Natural killer cell treated with Interleukin-12 subunit alpha and Interleukin-12 subunit beta and Interleukin-15 and Interleukin-18, amount 100 ng/mL, for 72 hours (primary cell): ENCODE measurements around the gene ZNF444. TPM values are rescaled to one million over a fixed set of nuclear protein-coding genes. Genes with fewer than 3 reads are reported as not detected.
A peak's percentile ranks its signal among the peaks of the same experiment; 100 is the strongest.

Experiments used
- ATAC-seq, 2 donors: fragments of 150-1000 bp; cut with Tn5 transposase in 1 of 2; sonication (Bioruptor Pico), chemical (Tn5 transposase) in 1 of 2; 2 replicates each; pipeline ENCODE4 v1.10.0; 2021
- DNase-seq: peaks from one replicate; pipeline ENCODE4 v3.0.0; 2022; ENCODE audit warnings: low spot score
- H3K27ac Mint-ChIP-seq, 2 donors: 1 replicate in 1 of 2; 2 replicates in 1 of 2; pipeline ENCODE4 v1.8.0; 2022; ENCODE audit warnings: mixed read lengths in 2 of 2, mild to moderate bottlenecking in 1 of 2, moderate library complexity in 1 of 2
- H3K27me3 Mint-ChIP-seq, 2 donors: 1 replicate in 1 of 2; 2 replicates in 1 of 2; pipeline ENCODE4 v1.8.0; 2022; ENCODE audit warnings: mixed read lengths in 2 of 2
- H3K36me3 Mint-ChIP-seq: one replicate; pipeline ENCODE4 v1.8.0; 2022; ENCODE audit warnings: mixed read lengths
- H3K4me1 Mint-ChIP-seq, 2 donors: 1 replicate in 1 of 2; 2 replicates in 1 of 2; pipeline ENCODE4 v1.8.0; 2022; ENCODE audit warnings: low read depth in 2 of 2, mixed read lengths in 2 of 2, mild to moderate bottlenecking in 1 of 2
- H3K4me3 Mint-ChIP-seq: one replicate; pipeline ENCODE4 v1.8.0; 2022; ENCODE audit warnings: mixed read lengths
- H3K9me3 Mint-ChIP-seq: 2 replicates; pipeline ENCODE4 v1.8.0; 2022; ENCODE audit warnings: mixed read lengths
- total RNA-seq, 2 donors: library from RNA; stranded (reverse); gene quantifications; one replicate each; pipeline ENCODE4 v1.2.3, GENCODE V29; 2022

The ZNF444 gene
- total RNA-seq, 2 donors from 2014 or later = 23.2 to 50.6 TPM

GRCh38 chr19:56120371-56121179, 20.5 kb upstream of the ZNF444 start:
- DNase-seq (peak; percentile 92), ATAC-seq (peak; percentile 67 to 78)
- Mint-ChIP-seq H3K27me3 (no peaks in the 10 kb centered on the region), H3K27ac (peak overlapping the region; percentile 88 to 91), H3K9me3 (no peaks in the 10 kb centered on the region), H3K4me3 (peak overlapping the region; percentile 89), H3K4me1 (peaks cover 20 to 22% of the 10 kb centered on the region in 2 donors), H3K36me3 (no peaks in the 10 kb centered on the region)

- no peaks in the 10 kb centered on the region for H3K9me3 Mint-ChIP-seq
- H3K36me3 Mint-ChIP-seq = no peaks in the 10 kb centered on the region
- DNase-seq (peak; percentile 99), ATAC-seq (peak; percentile 93)
- H3K27ac Mint-ChIP-seq = peak within 1 kb of the TSS; percentile 88 to 91
- H3K4me1 Mint-ChIP-seq = peaks cover 19 to 22% of the 10 kb centered on the region in 2 donors
- no peaks in the 10 kb centered on the region for H3K27me3 Mint-ChIP-seq
- peak within 1 kb of the TSS; percentile 89 for H3K4me3 Mint-ChIP-seq
Measured at GRCh38 chr19:56121180-56122167, 19.6 kb upstream of the ZNF444 start, which contains the start of gene ZNF787. Gene ZNF787, minus strand, starts transcription at chr19:56121295. Its CDS starts 18,078 bp downstream, at chr19:56103217.

- H3K36me3 Mint-ChIP-seq = no peaks in the 10 kb centered on the region
- H3K9me3 Mint-ChIP-seq = no peaks in the 10 kb centered on the region
- H3K4me1 Mint-ChIP-seq = peaks cover 14 to 18% of the 10 kb centered on the region in 2 donors
- no peak overlapping the region for H3K27ac Mint-ChIP-seq
- DNase-seq (no peak), ATAC-seq (no peak)
- H3K4me3 Mint-ChIP-seq = no peak overlapping the region
- H3K27me3 Mint-ChIP-seq = no peaks in the 10 kb centered on the region
Measured at GRCh38 chr19:56123266-56123891, 17.7 kb upstream of the ZNF444 start.

GRCh38 chr19:56124578-56124977, 16.5 kb upstream of the ZNF444 start:
- H3K9me3 Mint-ChIP-seq = no peaks in the 10 kb centered on the region
- DNase-seq = no peak
- H3K36me3 Mint-ChIP-seq = no peaks in the 10 kb centered on the region

GRCh38 chr19:56125806-56126590, 15.1 kb upstream of the ZNF444 start:
- Mint-ChIP-seq H3K27me3 (no peaks in the 10 kb centered on the region), H3K4me1 (peaks cover 0 to 3% of the 10 kb centered on the region in 2 donors), H3K27ac (no peak overlapping the region), H3K4me3 (no peak overlapping the region), H3K9me3 (no peaks in the 10 kb centered on the region), H3K36me3 (no peaks in the 10 kb centered on the region)
- ATAC-seq = no peak
- no peak for DNase-seq

More at GRCh38 chr19:56124578-56124977, 16.5 kb upstream of the ZNF444 start:
- ATAC-seq = no peak
- Mint-ChIP-seq H3K27me3 (no peaks in the 10 kb centered on the region), H3K27ac (no peak overlapping the region), H3K4me3 (no peak overlapping the region), H3K4me1 (peaks cover 7 to 9% of the 10 kb centered on the region in 2 donors)

GRCh38 chr19:56126983-56127780, 13.9 kb upstream of the ZNF444 start:
- DNase-seq (no peak), ATAC-seq (no peak)
- Mint-ChIP-seq H3K36me3 (no peaks in the 10 kb centered on the region), H3K27ac (no peak overlapping the region), H3K27me3 (no peaks in the 10 kb centered on the region), H3K9me3 (no peaks in the 10 kb centered on the region), H3K4me1 (no peaks in the 10 kb centered on the region), H3K4me3 (no peak overlapping the region)

GRCh38 chr19:56130006-56130405, 11.1 kb upstream of the ZNF444 start:
- no peaks in the 10 kb centered on the region for H3K27me3 Mint-ChIP-seq
- ATAC-seq (no peak), DNase-seq (no peak)
- no peak overlapping the region for H3K27ac Mint-ChIP-seq
- no peaks in the 10 kb centered on the region for H3K36me3 Mint-ChIP-seq
- no peaks in the 10 kb centered on the region for H3K4me1 Mint-ChIP-seq
- H3K4me3 Mint-ChIP-seq = no peak overlapping the region
- no peaks in the 10 kb centered on the region for H3K9me3 Mint-ChIP-seq

- no peaks in the 10 kb centered on the region for H3K36me3 Mint-ChIP-seq
- no peaks in the 10 kb centered on the region for H3K4me1 Mint-ChIP-seq
- no peak overlapping the region for H3K4me3 Mint-ChIP-seq
- no peaks in the 10 kb centered on the region for H3K9me3 Mint-ChIP-seq
- ATAC-seq (no peak), DNase-seq (no peak)
- no peaks in the 10 kb centered on the region for H3K27me3 Mint-ChIP-seq
- H3K27ac Mint-ChIP-seq = no peak overlapping the region
Measured at GRCh38 chr19:56131651-56132050, 9.4 kb upstream of the ZNF444 start.

GRCh38 chr19:56132316-56132822, 8.7 kb upstream of the ZNF444 start:
- DNase-seq (no peak), ATAC-seq (no peak)
- H3K9me3 Mint-ChIP-seq = no peaks in the 10 kb centered on the region
- no peaks in the 10 kb centered on the region for H3K36me3 Mint-ChIP-seq
- H3K27ac Mint-ChIP-seq = no peak overlapping the region
- no peak overlapping the region for H3K4me3 Mint-ChIP-seq
- no peaks in the 10 kb centered on the region for H3K27me3 Mint-ChIP-seq
- H3K4me1 Mint-ChIP-seq = no peaks in the 10 kb centered on the region

GRCh38 chr19:56133858-56134653, 7.0 kb upstream of the ZNF444 start:
- Mint-ChIP-seq H3K27me3 (no peaks in the 10 kb centered on the region), H3K27ac (no peak overlapping the region), H3K36me3 (no peaks in the 10 kb centered on the region), H3K4me3 (no peak overlapping the region), H3K9me3 (no peaks in the 10 kb centered on the region), H3K4me1 (peaks cover 0 to 2% of the 10 kb centered on the region in 2 donors)
- no peak for ATAC-seq
- no peak for DNase-seq

- Mint-ChIP-seq H3K27ac (no peak overlapping the region), H3K9me3 (no peaks in the 10 kb centered on the region), H3K4me3 (no peak overlapping the region), H3K4me1 (peaks cover under 1 to 7% of the 10 kb centered on the region in 2 donors), H3K36me3 (no peaks in the 10 kb centered on the region), H3K27me3 (no peaks in the 10 kb centered on the region)
- DNase-seq (no peak), ATAC-seq (no peak)
Measured at GRCh38 chr19:56134654-56134921, 6.5 kb upstream of the ZNF444 start.

GRCh38 chr19:56136362-56136761, 4.7 kb upstream of the ZNF444 start:
- no peaks in the 10 kb centered on the region for H3K27me3 Mint-ChIP-seq
- no peak overlapping the region for H3K4me3 Mint-ChIP-seq
- DNase-seq = no peak
- ATAC-seq = no peak
- no peak overlapping the region for H3K27ac Mint-ChIP-seq
- peaks cover 13 to 22% of the 10 kb centered on the region in 2 donors for H3K4me1 Mint-ChIP-seq
- H3K36me3 Mint-ChIP-seq = no peaks in the 10 kb centered on the region
- no peaks in the 10 kb centered on the region for H3K9me3 Mint-ChIP-seq
